Keratinocyte (primary cell): ENCODE measurements around the gene PHF12. TPM values are rescaled to one million over a fixed set of nuclear protein-coding genes. Genes with fewer than 3 reads are reported as not detected.

Experiments
- DNase-seq: peaks from one replicate; pipeline ENCODE4 v3.0.0-alpha.2; 2011; ENCODE audit warnings: low read depth, missing footprints, low spot score
- FAIRE-seq: peaks from 2 replicates; lab custom pipeline; 2011; peaks lifted over from hg19 to GRCh38; lab: Jason Lieb, UNC
- H2AFZ ChIP-seq: 2 replicates; pipeline ENCODE4 v1.6.0; 2012; ENCODE audit warnings: low read length, control low read depth, inconsistent platforms; ENCODE audit not compliant: control insufficient read depth
- H3K27ac ChIP-seq: 2 replicates; pipeline ENCODE4 v1.5.1; 2011; ENCODE audit warnings: low read length; ENCODE audit not compliant: control insufficient read depth, insufficient read depth
- H3K27me3 ChIP-seq: 3 replicates; pipeline ENCODE4 v1.6.0; 2011; ENCODE audit warnings: low read length; ENCODE audit not compliant: control insufficient read depth, insufficient read depth; ENCODE audit errors: extremely low read depth
- H3K36me3 ChIP-seq, 2 experiments: 2 replicates in 1 of 2; 3 replicates in 1 of 2; pipeline ENCODE4 v1.5.1; 2011; ENCODE audit warnings: low read length in 2 of 2, mild to moderate bottlenecking in 1 of 2; ENCODE audit not compliant: control insufficient read depth in 2 of 2, insufficient read depth in 2 of 2; ENCODE audit errors: extremely low read depth in 1 of 2
- H3K4me1 ChIP-seq: 3 replicates; pipeline ENCODE4 v1.5.1; 2011; ENCODE audit warnings: low read length; ENCODE audit not compliant: control insufficient read depth, insufficient read depth; ENCODE audit errors: extremely low read depth
- H3K4me2 ChIP-seq: 3 replicates; pipeline ENCODE4 v1.6.0; 2011; ENCODE audit warnings: low read depth, low read length; ENCODE audit not compliant: control insufficient read depth, insufficient read depth; ENCODE audit errors: extremely low read depth
- H3K4me3 ChIP-seq, 3 experiments: fragments of 200-600 bp in 1 of 3; sonication (generic) in 1 of 3; 2 replicates in 2 of 3; 3 replicates in 1 of 3; pipeline ENCODE4 v1.5.1; 2011 to 2016; ENCODE audit warnings: low read length in 3 of 3, mild to moderate bottlenecking in 3 of 3, control low read depth in 2 of 3, inconsistent platforms in 1 of 3, low read depth in 1 of 3, mixed read lengths in 1 of 3, mixed run types in 1 of 3, moderate library complexity in 1 of 3; ENCODE audit not compliant: control insufficient read depth in 2 of 3, insufficient read depth in 2 of 3; ENCODE audit errors: extremely low read depth in 1 of 3
- H3K79me2 ChIP-seq: 2 replicates; pipeline ENCODE4 v1.6.0; 2012; ENCODE audit warnings: low read length; ENCODE audit not compliant: control insufficient read depth, insufficient read depth
- H3K9ac ChIP-seq: 3 replicates; pipeline ENCODE4 v1.6.0; 2011; ENCODE audit warnings: low read length; ENCODE audit not compliant: control insufficient read depth, insufficient read depth; ENCODE audit errors: extremely low read depth
- H3K9me1 ChIP-seq: 3 replicates; pipeline ENCODE4 v1.6.0; 2011; ENCODE audit warnings: low read length; ENCODE audit not compliant: control insufficient read depth, insufficient read depth; ENCODE audit errors: extremely low read depth
- H3K9me3 ChIP-seq: 2 replicates; pipeline ENCODE4 v1.5.1; 2012; ENCODE audit warnings: low read depth, low read length; ENCODE audit not compliant: control insufficient read depth
- H4K20me1 ChIP-seq: 3 replicates; pipeline ENCODE4 v1.6.0; 2011; ENCODE audit warnings: low read length; ENCODE audit not compliant: control insufficient read depth, insufficient read depth; ENCODE audit errors: extremely low read depth
- CTCF ChIP-seq, 3 experiments: IDR thresholded peaks in 1 of 3; conservative IDR thresholded peaks in 1 of 3; optimal IDR thresholded peaks in 1 of 3; 2 replicates in 2 of 3; 3 replicates in 1 of 3; pipeline versions ENCODE3 to v1.5.1; 2011; ENCODE audit warnings: low read length in 3 of 3, mild to moderate bottlenecking in 3 of 3, moderate library complexity in 2 of 3, control low read depth in 1 of 3, inconsistent platforms in 1 of 3; ENCODE audit not compliant: insufficient read depth in 2 of 3; ENCODE audit errors: extremely low read depth in 1 of 3
- EZH2 ChIP-seq: IDR thresholded peaks from one replicate; pipeline ENCODE4 v1.6.1; 2012; ENCODE audit warnings: inconsistent platforms, mild to moderate bottlenecking, low read length, moderate library complexity
- dilution Hi-C: fragments of 300-500 bp; cut with MboI; formaldehyde crosslinking; loops from one replicate; pipeline ENCODE4 v1.7.0; 2020; ENCODE audit warnings: low sequenced_read_pairs; ENCODE audit not compliant: extremely low pct_ligation_motif_present
- polyA plus RNA-seq, 5 experiments: library from polyadenylated mRNA; depleted of rRNA in 3 of 5; stranded (reverse) in 3 of 5; stranded (forward) in 1 of 5; unstranded in 1 of 5; fragments of >200 nt; gene quantifications; 1 replicate in 1 of 5; 2 replicates in 3 of 5; 3 replicates in 1 of 5; pipeline versions ENCODE4 v1.2.1 to v1.2.3, GENCODE V29; 2011 to 2012; ENCODE audit warnings: missing spikeins in 2 of 5, low read depth in 1 of 5, low replicate concordance in 1 of 5

The PHF12 gene
- polyA plus RNA-seq, 1 donor (not counting 4 experiments of a cell fraction or from before 2014, with no cell fraction given): 9.6 TPM

GRCh38 chr17:28957277-28957991 lies 6.1 kb upstream of the PHF12 start:
- Histone ChIP-seq H3K79me2 (no peaks in the 10 kb centered on the region), H3K4me3 (no peak overlapping the region), H3K9me1 (no peaks in the 10 kb centered on the region), H2AFZ (no peak overlapping the region), H3K9ac (no peak overlapping the region), H3K27ac (no peak overlapping the region), H3K4me2 (no peak overlapping the region), H4K20me1 (no peaks in the 10 kb centered on the region), H3K27me3 (no peaks in the 10 kb centered on the region), H3K4me1 (peaks cover 5% of the 10 kb centered on the region), H3K36me3 (no peaks in the 10 kb centered on the region), H3K9me3 (no peaks in the 10 kb centered on the region)
- DNase-seq: no peak
- TF ChIP-seq EZH2: no peak
- no peak for TF ChIP-seq CTCF (optimal IDR thresholded peaks at IDR 0.05 in 1 of 3, IDR thresholded peaks at IDR 0.05 in 1 of 3, conservative IDR thresholded peaks at IDR 0.05 in 1 of 3; ENCODE audit: extremely low read depth in 1 of 3, insufficient read depth in 2 of 3, low read length in 3 of 3)
- dilution Hi-C loops: no loop called here
- no peak for FAIRE-seq

- no peaks in the 10 kb centered on the region for H3K79me2 ChIP-seq
- H3K4me1 ChIP-seq: peaks cover 5% of the 10 kb centered on the region
- TF ChIP-seq EZH2 (no peak), CTCF (optimal IDR thresholded peaks at IDR 0.05 in 1 of 3, IDR thresholded peaks at IDR 0.05 in 1 of 3, conservative IDR thresholded peaks at IDR 0.05 in 1 of 3; ENCODE audit: extremely low read depth in 1 of 3, insufficient read depth in 2 of 3, low read length in 3 of 3) (no peak)
- H3K4me2 ChIP-seq: no peak overlapping the region
- H3K27me3 ChIP-seq: no peaks in the 10 kb centered on the region
- FAIRE-seq (no peak), DNase-seq (no peak)
- no peak overlapping the region for H3K27ac ChIP-seq
- H3K9me3 ChIP-seq: no peaks in the 10 kb centered on the region
- H4K20me1 ChIP-seq: no peaks in the 10 kb centered on the region
- no peaks in the 10 kb centered on the region for H3K9me1 ChIP-seq
- no peak overlapping the region for H3K9ac ChIP-seq
- no peak overlapping the region for H2AFZ ChIP-seq
- H3K36me3 ChIP-seq: no peaks in the 10 kb centered on the region
- dilution Hi-C loops: no loop called here
- no peak overlapping the region for H3K4me3 ChIP-seq
These were observed 5.5 kb upstream of the PHF12 start for GRCh38 chr17:28956861-28957260.
